ENCODE measurements around the gene SHROOM3.

Gene SHROOM3

GRCh38 chr4:76494871-76495590, 60.0 kb downstream of the SHROOM3 start:
- no peak for DNase-seq

- DNase-seq = no peak
Observed at GRCh38 chr4:76498550-76498949, 63.5 kb downstream of the SHROOM3 start.

GRCh38 chr4:76499461-76499860, 64.4 kb downstream of the SHROOM3 start:
- no peak for DNase-seq

GRCh38 chr4:76502886-76503285, 67.9 kb downstream of the SHROOM3 start:
- DNase-seq = no peak

- no peak for DNase-seq
Observed at GRCh38 chr4:76504613-76505465, 69.8 kb downstream of the SHROOM3 start.

GRCh38 chr4:76511947-76512346, 76.9 kb downstream of the SHROOM3 start:
- DNase-seq = no peak

- no peak for DNase-seq
Observed at GRCh38 chr4:76513482-76513881, 78.5 kb downstream of the SHROOM3 start.

- no peak for DNase-seq
Observed at GRCh38 chr4:76514087-76514486, 79.1 kb downstream of the SHROOM3 start.

- DNase-seq = no peak
Observed at GRCh38 chr4:76515975-76516843, 81.2 kb downstream of the SHROOM3 start.

- no peak for DNase-seq
Observed at GRCh38 chr4:76518241-76518640, 83.2 kb downstream of the SHROOM3 start.

GRCh38 chr4:76523593-76523992, 88.6 kb downstream of the SHROOM3 start:
- no peak for DNase-seq

GRCh38 chr4:76525751-76526150, 90.7 kb downstream of the SHROOM3 start:
- DNase-seq = no peak

- DNase-seq = no peak
Observed at GRCh38 chr4:76526585-76526990, 91.6 kb downstream of the SHROOM3 start.

GRCh38 chr4:76527666-76528065, 92.6 kb downstream of the SHROOM3 start:
- DNase-seq = no peak

- no peak for DNase-seq
Observed at GRCh38 chr4:76531597-76531996, 96.6 kb downstream of the SHROOM3 start.

- no peak for DNase-seq
Observed at GRCh38 chr4:76532805-76533204, 97.8 kb downstream of the SHROOM3 start.

GRCh38 chr4:76533314-76533713, 98.3 kb downstream of the SHROOM3 start:
- DNase-seq = no peak

- no peak for DNase-seq
Observed at GRCh38 chr4:76535603-76536372, 100.8 kb downstream of the SHROOM3 start.

- DNase-seq = no peak
Observed at GRCh38 chr4:76536373-76536689, 101.3 kb downstream of the SHROOM3 start.

- no peak for DNase-seq
Observed at GRCh38 chr4:76538296-76538695, 103.3 kb downstream of the SHROOM3 start.

- DNase-seq = no peak
Observed at GRCh38 chr4:76539979-76540378, 105.0 kb downstream of the SHROOM3 start.

GRCh38 chr4:76540486-76540885, 105.5 kb downstream of the SHROOM3 start:
- no peak for DNase-seq

- DNase-seq = no peak
Observed at GRCh38 chr4:76543378-76543777, 108.3 kb downstream of the SHROOM3 start.
